KMS-11 (cell line): ENCODE data around the gene XRCC5.

Experiments used
- H2AFZ ChIP-seq: fragments of 200-600 bp; sonication (generic); 2 replicates; pipeline ENCODE4 v1.6.1; 2016; ENCODE audit warnings: antibody characterized with exemption, mixed run types, low read depth
- H3K27ac ChIP-seq: fragments of 200-600 bp; sonication (generic); 2 replicates; pipeline ENCODE4 v1.6.1; 2016; ENCODE audit warnings: mild to moderate bottlenecking, mixed run types
- H3K27me3 ChIP-seq: fragments of 200-600 bp; sonication (generic); 2 replicates; pipeline ENCODE4 v1.6.1; 2017; ENCODE audit warnings: mild to moderate bottlenecking, low read depth, mixed run types, moderate library complexity; ENCODE audit not compliant: insufficient read depth
- H3K36me3 ChIP-seq: fragments of 200-600 bp; sonication (generic); 2 replicates; pipeline ENCODE4 v1.6.1; 2017; ENCODE audit warnings: mild to moderate bottlenecking, mixed run types; ENCODE audit not compliant: insufficient read depth
- H3K4me1 ChIP-seq: fragments of 200-600 bp; sonication (generic); 2 replicates; pipeline ENCODE4 v1.6.1; 2016; ENCODE audit warnings: mild to moderate bottlenecking, low read depth, mixed run types; ENCODE audit not compliant: poor library complexity, severe bottlenecking
- H3K4me2 ChIP-seq: fragments of 200-600 bp; sonication (generic); 2 replicates; pipeline ENCODE4 v1.7.0; 2016; ENCODE audit warnings: mild to moderate bottlenecking, mixed run types
- H3K4me3 ChIP-seq: fragments of 200-600 bp; sonication (generic); IDR thresholded peaks from 2 replicates; pipeline ENCODE4 v1.6.1; 2017; ENCODE audit warnings: low read depth, low read length, mixed read lengths; ENCODE audit not compliant: insufficient read depth
- H3K79me2 ChIP-seq: fragments of 200-600 bp; sonication (generic); 2 replicates; pipeline ENCODE4 v1.6.1; 2016; ENCODE audit warnings: low read depth, mixed run types; ENCODE audit not compliant: insufficient read depth
- H3K9ac ChIP-seq: fragments of 200-600 bp; sonication (generic); 2 replicates; pipeline ENCODE4 v1.6.1; 2016; ENCODE audit warnings: mild to moderate bottlenecking, mixed run types
- H4K20me1 ChIP-seq: fragments of 200-600 bp; sonication (generic); 2 replicates; pipeline ENCODE4 v1.6.1; 2016; ENCODE audit warnings: mild to moderate bottlenecking, mixed run types; ENCODE audit not compliant: insufficient read depth
- CTCF ChIP-seq: fragments of 200-600 bp; sonication (generic); conservative IDR thresholded peaks from 2 replicates; pipeline ENCODE4 v1.6.1; 2017; ENCODE audit warnings: low read depth, mild to moderate bottlenecking, antibody characterized with exemption, low read length, moderate library complexity, mixed read lengths

Gene XRCC5

DNA sequence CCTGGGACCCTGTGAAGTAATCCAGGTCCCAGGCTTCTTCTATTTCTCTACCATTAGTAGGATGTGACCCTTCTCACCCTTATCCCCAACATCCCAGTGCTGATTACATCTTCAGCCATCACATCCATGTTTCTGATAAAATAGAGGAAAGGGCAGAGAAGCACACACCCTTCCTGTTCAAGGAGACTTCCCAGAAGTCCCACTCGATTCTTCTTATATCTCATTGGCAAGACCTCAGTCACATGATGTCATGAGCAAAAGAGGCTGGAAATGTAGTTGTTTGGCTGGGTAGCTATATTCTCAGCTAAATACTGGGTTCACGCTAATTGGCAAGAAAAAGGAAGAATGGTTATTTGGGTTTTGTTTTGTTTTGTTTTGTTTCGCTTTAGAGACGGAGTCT is 8.0 kb upstream of the XRCC5 start:
- Histone ChIP-seq H3K79me2 (no peaks in the 10 kb centered on the region), H3K4me3 (no peak overlapping the region), H2AFZ (no peak overlapping the region), H3K9ac (no peak overlapping the region), H3K27me3 (no peaks in the 10 kb centered on the region), H3K27ac (no peak overlapping the region), H3K36me3 (no peaks in the 10 kb centered on the region), H3K4me2 (no peak overlapping the region), H4K20me1 (no peaks in the 10 kb centered on the region), H3K4me1 (no peaks in the 10 kb centered on the region)
- TF ChIP-seq CTCF, result no peak

DNA sequence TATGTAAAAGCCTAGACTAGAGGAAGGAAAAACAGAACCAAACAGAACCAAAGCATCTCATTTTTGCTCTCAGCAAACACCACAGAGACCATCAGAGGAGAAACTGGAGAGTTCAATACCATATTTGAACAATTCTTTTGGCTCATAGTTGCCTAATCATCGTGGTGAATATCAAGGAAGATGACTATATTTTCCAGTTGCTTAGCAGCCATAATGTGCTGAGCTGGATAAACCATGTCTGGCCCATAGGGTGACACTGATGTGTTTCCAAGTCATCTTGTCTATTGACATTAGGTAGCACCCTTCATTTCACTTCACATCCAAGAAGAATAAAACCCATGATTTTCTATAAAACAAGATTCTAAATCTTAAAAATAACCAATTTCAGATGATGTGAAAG is 5.9 kb upstream of the XRCC5 start:
- no peak overlapping the region for H2AFZ ChIP-seq
- H3K9ac ChIP-seq, result no peak overlapping the region
- no peaks in the 10 kb centered on the region for H4K20me1 ChIP-seq
- no peak overlapping the region for H3K4me3 ChIP-seq
- no peaks in the 10 kb centered on the region for H3K27me3 ChIP-seq
- no peaks in the 10 kb centered on the region for H3K79me2 ChIP-seq
- no peaks in the 10 kb centered on the region for H3K36me3 ChIP-seq
- no peak for TF ChIP-seq CTCF
- H3K27ac ChIP-seq, result no peak overlapping the region
- peaks cover 2% of the 10 kb centered on the region for H3K4me1 ChIP-seq
- H3K4me2 ChIP-seq, result no peak overlapping the region

DNA sequence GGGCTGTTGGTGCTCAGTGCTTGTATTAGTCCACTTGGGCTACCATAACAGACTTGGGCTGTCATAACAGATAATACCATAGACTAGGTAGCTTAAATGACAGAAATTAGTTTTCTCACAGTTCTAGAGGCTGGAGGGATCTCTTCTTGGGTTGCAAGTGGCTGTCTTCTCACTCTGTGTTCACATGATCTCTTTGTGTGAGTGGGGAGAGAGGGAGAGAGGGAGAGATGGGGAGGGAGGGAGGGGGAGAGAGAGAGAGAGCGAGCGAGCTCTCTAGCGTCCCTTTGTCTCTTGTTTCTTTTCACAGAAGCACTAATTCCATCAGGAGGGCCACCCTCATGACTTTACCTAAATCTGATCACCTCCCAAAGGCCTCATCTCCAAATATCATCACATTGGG is 4.5 kb upstream of the XRCC5 start:
- Histone ChIP-seq H3K27ac (no peak overlapping the region), H3K4me1 (peaks cover 7% of the 10 kb centered on the region), H3K36me3 (no peaks in the 10 kb centered on the region), H3K4me3 (no peak overlapping the region), H4K20me1 (no peaks in the 10 kb centered on the region), H3K4me2 (no peak overlapping the region), H3K27me3 (no peaks in the 10 kb centered on the region), H3K9ac (no peak overlapping the region), H2AFZ (no peak overlapping the region), H3K79me2 (peaks cover 6% of the 10 kb centered on the region)
- TF ChIP-seq CTCF, result no peak

DNA sequence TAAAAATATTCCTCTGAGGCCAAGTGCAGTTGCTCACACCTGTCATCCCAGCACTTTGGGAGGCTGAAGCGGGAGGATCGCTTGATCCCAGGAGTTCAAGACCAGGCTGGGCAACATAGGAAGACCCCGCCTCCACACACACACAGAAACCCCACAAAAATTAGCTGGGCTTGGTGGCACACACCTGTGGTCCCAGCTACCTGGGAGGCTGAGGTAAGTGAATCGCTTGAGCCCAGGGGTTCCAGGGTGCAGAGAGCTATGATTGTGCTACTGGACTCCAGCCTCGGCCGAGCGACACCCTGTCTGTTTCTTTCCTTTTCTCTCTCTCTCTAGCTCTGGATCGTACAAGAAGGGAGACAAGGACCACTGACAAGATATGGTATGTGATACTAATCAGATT is 1.8 kb upstream of the XRCC5 start:
- TF ChIP-seq CTCF, result no peak
- no peak overlapping the region for H3K9ac ChIP-seq
- no peak overlapping the region for H3K4me2 ChIP-seq
- no peak overlapping the region for H2AFZ ChIP-seq
- H4K20me1 ChIP-seq, result no peaks in the 10 kb centered on the region
- H3K4me1 ChIP-seq, result peaks cover 29% of the 10 kb centered on the region
- H3K79me2 ChIP-seq, result peaks cover 32% of the 10 kb centered on the region
- H3K4me3 ChIP-seq, result no peak overlapping the region
- no peaks in the 10 kb centered on the region for H3K27me3 ChIP-seq
- H3K27ac ChIP-seq, result no peak overlapping the region
- no peaks in the 10 kb centered on the region; the same call in 1 of the 2 replicates for H3K36me3 ChIP-seq
